Measurements from ENCODE around the gene TMEM232. TPM values are rescaled to one million over a fixed set of nuclear protein-coding genes. Genes with fewer than 3 reads are reported as not detected.
"Not testable (repeated sequence)": the region's sequence is repeated elsewhere in the genome, so short reads cannot be mapped to it uniquely, and the experiment has no call there.

Gene TMEM232
- total RNA-seq, 1 experiment from 2014 or later: 1.7 TPM

DNA sequence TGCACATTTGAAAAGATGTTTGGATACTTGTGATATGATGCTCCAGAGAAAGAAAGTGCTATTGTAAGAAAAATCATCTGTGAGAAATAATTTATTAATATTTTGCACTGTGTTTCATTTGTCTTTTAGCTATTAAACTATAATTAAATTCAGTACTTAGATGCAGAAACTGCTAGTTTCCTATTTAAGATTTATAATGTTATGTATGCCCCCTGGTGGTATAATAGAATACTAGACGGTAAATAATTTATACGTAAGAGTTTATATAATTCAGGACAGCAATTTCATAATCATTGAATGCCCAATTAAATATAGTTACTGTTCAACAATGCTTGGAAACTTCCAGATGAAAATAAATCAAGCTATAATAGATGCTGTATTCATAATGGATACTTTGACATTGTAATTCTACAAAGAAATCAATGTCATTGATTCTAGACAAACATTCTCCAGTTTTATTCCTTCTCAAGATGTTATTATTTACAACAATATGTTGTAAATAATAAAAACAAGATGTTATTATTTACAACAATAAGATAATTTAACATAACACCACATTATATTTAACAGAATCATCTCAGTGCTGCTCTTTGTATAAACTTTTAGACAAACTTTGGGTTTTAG, 101.0 kb downstream of the TMEM232 start:
- DNase-seq (ENCODE audit: low spot score): peak; percentile 45

DNA sequence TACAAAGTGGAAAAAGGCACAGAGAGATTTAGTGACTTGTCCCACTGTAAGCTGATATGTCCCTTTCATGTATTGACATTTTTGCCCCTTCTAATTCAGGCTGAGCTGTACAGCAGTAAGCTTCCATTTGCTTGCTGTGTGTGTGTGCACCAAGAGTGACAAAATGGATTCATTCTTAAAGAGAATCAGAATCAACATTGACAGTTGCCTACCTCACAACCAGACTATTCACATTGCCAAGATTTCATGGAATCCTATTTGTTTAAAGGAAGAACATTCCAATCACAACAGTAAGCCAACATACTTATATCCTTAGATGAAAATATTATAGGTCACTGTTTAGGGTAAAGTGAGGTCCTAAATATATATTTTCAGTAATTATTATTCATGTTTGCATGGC, 102.6 kb downstream of the TMEM232 start:
- DNase-seq (ENCODE audit: low spot score): no peak

DNA sequence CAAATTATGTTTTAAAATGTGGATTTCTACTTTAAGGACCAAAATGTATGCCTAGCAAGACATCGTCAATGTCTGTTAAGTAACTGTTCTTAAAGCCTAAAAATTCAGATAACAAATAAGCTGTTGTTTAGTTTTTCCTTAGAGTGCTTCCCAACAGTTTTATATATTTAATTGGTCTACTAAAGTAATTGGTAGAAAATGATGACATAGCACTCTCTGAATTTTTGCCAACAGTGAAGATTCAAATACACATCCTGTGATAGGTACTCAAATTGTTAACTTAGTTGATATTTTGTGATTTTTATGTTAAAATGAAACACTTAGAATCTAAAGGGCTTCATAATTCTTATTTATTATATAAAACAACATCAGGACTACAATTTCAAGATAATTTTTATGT, 107.5 kb downstream of the TMEM232 start:
- DNase-seq (ENCODE audit: low spot score): no peak

GRCh38 chr5:110616009-110616408, 110.5 kb downstream of the TMEM232 start:
- DNase-seq (ENCODE audit: low spot score): no peak

DNA sequence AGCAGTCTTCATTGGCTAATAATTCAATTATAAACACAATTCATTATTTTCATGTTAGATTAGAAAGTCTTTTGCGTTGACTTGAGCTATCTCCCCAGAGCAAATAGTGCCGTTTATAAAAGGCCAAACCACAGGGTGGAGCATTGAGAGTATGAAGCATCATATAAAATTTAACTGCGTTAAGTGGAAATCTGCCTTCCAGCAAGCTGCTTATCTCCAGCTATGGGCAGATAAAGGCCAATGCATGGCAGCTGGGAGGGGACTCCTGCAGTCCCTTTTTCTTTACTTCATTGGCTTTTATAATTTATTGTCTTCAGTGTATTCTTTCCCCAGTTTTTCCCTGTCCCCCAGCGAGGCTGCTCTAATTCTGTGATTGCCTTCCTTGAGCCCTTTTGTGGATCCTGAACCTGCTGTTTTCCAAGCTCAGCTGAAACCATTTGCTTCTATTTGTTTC, 113.7 kb downstream of the TMEM232 start:
- DNase-seq (ENCODE audit: low spot score): no peak

GRCh38 chr5:110611817-110612216, 114.7 kb downstream of the TMEM232 start:
- no peak for DNase-seq (ENCODE audit: low spot score)

DNA sequence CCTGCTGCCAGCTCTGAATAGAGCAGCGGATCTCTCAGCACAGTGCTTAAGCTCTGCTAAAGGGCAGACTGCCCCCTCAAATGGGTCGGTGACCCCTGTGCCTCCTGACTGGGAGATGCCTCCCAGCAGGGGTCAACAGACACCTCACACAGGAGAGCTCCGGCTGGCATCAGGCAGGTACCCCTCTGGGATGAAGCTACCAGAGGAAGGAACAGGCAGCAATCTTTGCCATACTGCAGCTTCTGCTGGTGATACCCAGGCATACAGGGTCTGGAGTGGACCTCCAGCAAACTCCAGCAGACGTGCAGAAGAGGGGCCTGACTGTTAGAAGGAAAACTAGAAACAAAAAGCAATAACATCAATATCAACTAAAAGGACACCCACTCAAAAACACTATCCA, 131.6 kb downstream of the TMEM232 start:
- DNase-seq (ENCODE audit: low spot score): no peak

GRCh38 chr5:110590187-110590586, 136.3 kb downstream of the TMEM232 start:
- DNase-seq (ENCODE audit: low spot score): peak; percentile 44

DNA sequence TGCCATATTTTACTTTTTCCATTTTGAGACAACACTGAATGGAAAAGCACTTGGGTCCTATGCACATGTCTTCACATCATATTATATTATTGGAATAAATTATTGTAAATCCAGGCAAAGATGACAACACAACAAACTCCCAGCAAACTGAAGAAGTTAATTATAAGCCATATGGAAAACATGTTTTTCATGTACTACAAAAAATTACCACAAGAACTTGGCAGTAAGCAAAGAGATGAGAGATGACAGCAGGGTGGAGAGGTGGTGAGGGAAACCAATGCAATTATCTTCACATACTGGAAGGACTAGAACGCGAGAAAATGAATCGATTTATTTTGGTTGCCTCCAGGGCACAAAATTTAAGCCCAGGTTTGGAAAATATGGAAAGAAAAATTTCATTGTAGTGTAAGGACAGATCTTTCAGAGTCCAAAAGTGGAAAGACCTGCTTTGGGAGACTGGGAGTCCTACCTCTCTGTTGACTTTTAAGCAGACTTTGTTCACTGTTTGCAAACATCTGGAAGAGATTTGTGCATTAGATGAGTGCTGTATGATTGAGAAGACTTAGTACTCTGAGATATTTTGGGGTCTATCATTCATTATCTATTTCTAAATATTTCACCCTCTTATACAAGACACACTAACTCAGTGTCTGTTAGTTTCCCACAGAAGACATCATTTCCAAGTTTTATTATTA, 138.0 kb downstream of the TMEM232 start:
- no peak for DNase-seq (ENCODE audit: low spot score)

DNA sequence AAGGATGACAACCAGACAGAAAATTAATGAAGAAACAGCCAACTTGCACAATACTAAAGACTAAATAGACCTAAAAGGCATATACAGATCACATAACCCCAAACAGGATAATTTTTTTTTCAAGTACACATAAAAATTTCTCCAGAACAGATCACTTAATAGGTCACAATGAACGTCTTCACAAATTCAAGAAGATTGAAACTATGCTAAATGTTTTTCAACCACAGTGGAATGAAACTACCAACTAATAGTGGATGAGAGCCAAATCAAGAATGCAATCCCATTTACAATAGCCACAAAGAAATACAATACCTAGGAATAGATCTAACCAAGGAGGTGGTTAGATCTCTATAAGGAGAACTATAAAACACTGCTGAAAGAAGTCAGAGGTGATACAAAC, 145.8 kb downstream of the TMEM232 start:
- no peak for DNase-seq (ENCODE audit: low spot score)

- no peak for DNase-seq (ENCODE audit: low spot score)
Measured at GRCh38 chr5:110572729-110573128, 153.7 kb downstream of the TMEM232 start.

DNA sequence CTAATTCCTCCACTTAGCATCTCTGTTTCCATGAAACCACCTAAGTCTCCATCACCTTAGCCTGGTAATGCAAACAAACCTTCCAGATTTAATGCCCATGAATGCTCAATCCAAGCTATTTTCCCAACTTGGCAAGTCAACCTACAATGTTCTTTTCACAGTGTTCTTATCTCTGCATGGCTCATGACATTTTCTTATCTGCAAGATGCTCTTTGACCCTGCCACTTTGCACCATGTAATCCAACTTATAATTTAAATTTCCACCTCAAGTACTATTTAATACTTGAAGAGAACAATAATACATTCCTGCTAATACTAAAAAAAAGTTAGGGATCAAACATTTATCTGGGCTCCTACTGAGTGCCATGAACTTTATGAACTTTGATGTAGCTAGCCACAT, 164.3 kb downstream of the TMEM232 start:
- DNase-seq (ENCODE audit: low spot score): no peak

DNA sequence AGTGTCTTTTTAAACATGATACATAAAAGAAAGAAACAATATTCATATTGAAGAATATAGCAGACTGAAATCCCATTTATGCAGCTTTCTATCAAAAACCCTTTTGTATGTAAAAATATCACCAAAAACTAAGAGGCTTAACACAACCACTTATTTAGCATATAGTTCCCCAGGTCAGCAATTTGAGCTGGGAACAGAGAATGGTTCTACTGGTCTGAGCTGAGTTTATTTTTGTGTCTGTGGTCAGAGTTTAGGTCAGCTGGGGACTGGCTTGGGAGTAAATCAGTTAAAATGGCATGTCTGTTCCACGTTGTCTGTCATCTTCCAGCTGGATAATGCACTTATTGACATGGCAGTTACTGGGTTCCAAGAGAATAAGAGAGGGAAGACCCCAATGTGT, 165.0 kb downstream of the TMEM232 start:
- DNase-seq (ENCODE audit: low spot score): no peak

GRCh38 chr5:110549301-110549700, 177.2 kb downstream of the TMEM232 start:
- no peak for DNase-seq (ENCODE audit: low spot score)

GRCh38 chr5:110548171-110548570, 178.3 kb downstream of the TMEM232 start:
- no peak for DNase-seq (ENCODE audit: low spot score)

GRCh38 chr5:110547495-110547894, 179.0 kb downstream of the TMEM232 start:
- DNase-seq (ENCODE audit: low spot score): no peak

- DNase-seq (ENCODE audit: low spot score): no peak
Measured at GRCh38 chr5:110545716-110546115, 180.8 kb downstream of the TMEM232 start.

GRCh38 chr5:110544603-110545002, 181.9 kb downstream of the TMEM232 start:
- no peak for DNase-seq (ENCODE audit: low spot score)

- DNase-seq (ENCODE audit: low spot score): no peak
Measured at GRCh38 chr5:110542949-110543348, 183.5 kb downstream of the TMEM232 start.

- no peak for DNase-seq (ENCODE audit: low spot score)
Measured at GRCh38 chr5:110536120-110537115, 190.1 kb downstream of the TMEM232 start.

GRCh38 chr5:110535146-110535545, 191.3 kb downstream of the TMEM232 start:
- DNase-seq (ENCODE audit: low spot score): not testable (repeated sequence)

DNA sequence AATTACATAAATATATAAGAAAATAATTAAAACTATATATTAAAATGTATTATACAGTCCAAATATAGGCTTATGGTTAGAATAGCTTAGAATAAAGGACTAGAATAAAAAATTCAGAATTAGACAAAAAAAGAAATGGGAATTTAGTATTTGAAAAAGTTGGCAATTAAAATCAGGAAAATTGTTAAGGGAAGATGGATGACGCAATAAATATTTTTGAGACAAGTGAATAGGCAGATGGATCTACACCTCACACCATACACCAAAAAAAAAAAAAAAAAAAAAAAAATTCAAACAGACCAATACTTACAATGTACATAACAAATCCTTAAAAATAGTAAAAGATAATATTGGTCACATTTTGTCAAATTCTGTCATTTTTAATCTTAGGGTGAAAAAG, 200.7 kb downstream of the TMEM232 start:
- no peak for DNase-seq (ENCODE audit: low spot score)
